Hepatocyte (in vitro differentiated cells): ENCODE results near the gene POU6F2. TPM values are rescaled to one million over a fixed set of nuclear protein-coding genes. Genes with fewer than 3 reads are reported as not detected.

Experiments used
- DNase-seq: peaks from one replicate; pipeline ENCODE4 v3.0.0-alpha.2; 2016; ENCODE audit warnings: low spot score
- H2AFZ ChIP-seq: fragments of 200-600 bp; sonication (generic); 2 replicates; pipeline ENCODE4 v1.6.0; 2016; ENCODE audit warnings: antibody characterized with exemption, mild to moderate bottlenecking
- H3K27ac ChIP-seq: fragments of 200-600 bp; sonication (generic); 2 replicates; pipeline ENCODE4 v1.5.1; 2016; ENCODE audit warnings: mild to moderate bottlenecking
- H3K27me3 ChIP-seq: fragments of 200-600 bp; sonication (generic); 2 replicates; pipeline ENCODE4 v1.6.1; 2016
- H3K36me3 ChIP-seq: fragments of 200-600 bp; sonication (generic); replicated peaks from 2 replicates; pipeline ENCODE4 v1.5.1; 2016; ENCODE audit warnings: low read depth; ENCODE audit not compliant: insufficient read depth
- H3K4me1 ChIP-seq: fragments of 200-600 bp; sonication (generic); 2 replicates; pipeline ENCODE4 v1.5.1; 2016; ENCODE audit warnings: mild to moderate bottlenecking, moderate library complexity; ENCODE audit not compliant: insufficient read depth
- H3K4me2 ChIP-seq: fragments of 200-600 bp; sonication (generic); 2 replicates; pipeline ENCODE4 v1.6.0; 2016
- H3K4me3 ChIP-seq: fragments of 200-600 bp; sonication (generic); 2 replicates; pipeline ENCODE4 v1.5.1; 2016; ENCODE audit warnings: mild to moderate bottlenecking
- H3K79me2 ChIP-seq: fragments of 200-600 bp; sonication (generic); 2 replicates; pipeline ENCODE4 v1.6.0; 2017; ENCODE audit warnings: mild to moderate bottlenecking
- H3K9me2 ChIP-seq: fragments of 200-600 bp; sonication (generic); replicated peaks from 2 replicates; pipeline ENCODE4 v1.6.0; 2017; ENCODE audit warnings: mild to moderate bottlenecking; ENCODE audit not compliant: insufficient read depth
- H3K9me3 ChIP-seq: fragments of 200-600 bp; sonication (generic); 2 replicates; pipeline ENCODE4 v1.5.1; 2016; ENCODE audit warnings: low read depth, mild to moderate bottlenecking
- H4K20me1 ChIP-seq: fragments of 200-600 bp; sonication (generic); 2 replicates; pipeline ENCODE4 v1.6.0; 2016; ENCODE audit warnings: mild to moderate bottlenecking; ENCODE audit not compliant: insufficient read depth, poor library complexity, severe bottlenecking
- CTCF ChIP-seq: fragments of 200-600 bp; sonication (generic); IDR thresholded peaks from 2 replicates; pipeline ENCODE4 v1.5.1; 2016; ENCODE audit warnings: antibody characterized with exemption, mild to moderate bottlenecking; ENCODE audit not compliant: poor library complexity
- EZH2 ChIP-seq: fragments of 200-600 bp; sonication (generic); IDR thresholded peaks from 2 replicates; pipeline ENCODE4 v1.6.1; 2016; ENCODE audit warnings: antibody characterized with exemption, mild to moderate bottlenecking, borderline replicate concordance
- EZH2phosphoT487 ChIP-seq: fragments of 200-600 bp; sonication (generic); IDR thresholded peaks from one replicate; pipeline ENCODE4 v1.6.1; 2018; ENCODE audit warnings: antibody characterized with exemption, mild to moderate bottlenecking, low read depth, moderate library complexity; ENCODE audit not compliant: unreplicated experiment, severe bottlenecking
- WGBS: methylation state at CpG from one replicate; pipeline ENCODE4 v1.1.6; 2016; ENCODE audit warnings: low lambda C conversion rate; ENCODE audit errors: missing lambda C conversion rate; 5-methylcytosine and 5-hydroxymethylcytosine counted together
- polyA plus RNA-seq: library from polyadenylated mRNA; unstranded; fragments of >200 nt; fragmentation: Nextera tagmentation; extraction: Ambion mirVana; gene quantifications from 2 replicates; pipeline ENCODE4 v1.2.1, GENCODE V29; 2016
- total RNA-seq: library from RNA; depleted of rRNA; stranded (reverse); fragments of >200 nt; gene quantifications from 2 replicates; pipeline ENCODE4 v1.2.3, GENCODE V29; 2014

POU6F2 gene
- total and polyA plus RNA-seq, 2 experiments from 2014 or later = 0.67 to 1.4 TPM

DNA sequence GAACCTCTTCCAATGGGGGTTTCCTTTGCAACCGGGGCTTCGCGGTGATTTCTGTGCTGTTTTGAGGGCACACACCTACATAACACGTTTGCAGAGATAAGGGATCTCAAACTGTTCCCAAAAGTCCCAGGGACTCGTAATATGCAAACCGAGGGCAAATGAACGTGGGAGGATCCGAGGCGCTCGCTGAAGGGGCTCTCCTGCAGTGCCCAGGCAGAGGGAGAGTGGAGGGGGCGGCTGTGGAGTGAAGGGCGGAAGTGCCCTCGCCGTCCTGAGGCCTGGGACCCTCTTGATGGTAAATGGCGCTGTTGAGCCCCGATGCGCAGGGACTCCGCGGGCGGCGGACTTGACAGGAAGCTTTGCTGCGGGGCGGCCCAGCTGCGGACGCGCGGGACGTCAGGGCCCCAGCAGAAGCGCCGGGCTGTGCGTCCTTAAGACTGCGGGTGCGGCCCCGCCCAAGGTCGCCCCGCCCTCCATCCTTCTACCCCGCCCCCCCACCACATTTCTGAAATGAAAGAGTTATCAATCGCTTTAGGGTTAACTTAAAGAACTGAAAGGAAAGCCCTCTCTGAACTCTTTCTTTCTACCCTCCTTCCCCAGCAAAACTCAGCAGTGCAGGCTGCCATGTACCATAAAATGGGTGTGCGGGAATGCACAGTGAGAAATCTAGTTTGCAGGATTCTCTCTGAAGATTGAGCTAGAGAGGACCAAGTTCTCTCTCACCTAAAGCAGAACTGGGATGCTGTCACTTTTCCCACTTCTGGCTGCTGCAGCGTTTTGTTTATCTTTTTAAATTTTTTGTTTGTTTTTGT is 436.7 kb downstream of the POU6F2 start:
- Histone ChIP-seq H3K9me3 (no peaks in the 10 kb centered on the region), H3K27ac (peak overlapping the region; percentile 53), H3K79me2 (no peaks in the 10 kb centered on the region), H3K4me1 (peaks cover 4% of the 10 kb centered on the region), H3K36me3 (no peaks in the 10 kb centered on the region), H3K9me2 (no peaks in the 10 kb centered on the region), H3K4me2 (peak overlapping the region; percentile 100), H3K27me3 (no peaks in the 10 kb centered on the region), H2AFZ (peak overlapping the region; percentile 100), H4K20me1 (no peaks in the 10 kb centered on the region), H3K4me3 (peak overlapping the region; percentile 100)
- 3% methylated on average over 31 of the region's 40 CpGs for WGBS
- peak; percentile 72 for DNase-seq
- TF ChIP-seq EZH2phosphoT487 = no peak

GRCh38 chr7:39415091-39415787 is 437.5 kb downstream of the POU6F2 start:
- Histone ChIP-seq H3K4me3 (no peak overlapping the region), H4K20me1 (no peaks in the 10 kb centered on the region), H3K27me3 (no peaks in the 10 kb centered on the region), H3K4me1 (peaks cover 4% of the 10 kb centered on the region), H3K9me3 (no peaks in the 10 kb centered on the region), H3K4me2 (peak overlapping the region; percentile 100), H3K9me2 (no peaks in the 10 kb centered on the region), H3K27ac (no peak overlapping the region), H3K79me2 (no peaks in the 10 kb centered on the region), H2AFZ (no peak overlapping the region), H3K36me3 (no peaks in the 10 kb centered on the region)
- WGBS = 89% methylated on average over 13 of the region's 13 CpGs
- TF ChIP-seq CTCF = no peak
- TF ChIP-seq EZH2 = no peak
- TF ChIP-seq EZH2phosphoT487 = no peak
- DNase-seq = no peak

DNA sequence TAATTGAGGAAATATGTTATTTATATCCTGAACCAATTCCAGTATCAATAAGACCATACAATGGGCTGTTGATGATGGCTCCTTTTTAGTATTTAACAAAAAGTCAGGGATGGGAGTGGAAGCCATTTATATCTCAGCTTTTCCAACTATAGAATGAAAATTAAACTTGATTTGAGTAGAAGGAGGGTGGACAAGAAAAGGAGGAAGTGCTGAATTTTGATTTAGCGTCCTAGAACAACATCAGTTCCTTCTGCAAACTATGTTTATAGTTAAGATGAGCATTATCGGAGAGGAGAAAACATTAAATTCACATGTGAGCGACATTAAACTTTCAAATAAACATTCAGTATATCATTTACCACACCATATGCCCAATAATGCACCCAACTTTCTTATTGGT is 439.2 kb downstream of the POU6F2 start:
- no peak overlapping the region for H3K4me3 ChIP-seq
- TF ChIP-seq EZH2 = no peak
- no peak for TF ChIP-seq CTCF
- TF ChIP-seq EZH2phosphoT487 = no peak
- no peak for DNase-seq
- H3K9me3 ChIP-seq = no peaks in the 10 kb centered on the region
- H3K4me2 ChIP-seq = no peak overlapping the region
- H3K9me2 ChIP-seq = no peaks in the 10 kb centered on the region
- no peak overlapping the region for H2AFZ ChIP-seq
- WGBS = 82% methylated on average over 3 of the region's 3 CpGs
- no peaks in the 10 kb centered on the region for H3K36me3 ChIP-seq
- peaks cover 4% of the 10 kb centered on the region for H3K4me1 ChIP-seq
- H3K27me3 ChIP-seq = no peaks in the 10 kb centered on the region
- H3K79me2 ChIP-seq = no peaks in the 10 kb centered on the region
- no peak overlapping the region for H3K27ac ChIP-seq
- H4K20me1 ChIP-seq = no peaks in the 10 kb centered on the region

- H3K9me2 ChIP-seq = no peaks in the 10 kb centered on the region
- H3K4me1 ChIP-seq = peaks cover 4% of the 10 kb centered on the region
- no peak for DNase-seq
- no peaks in the 10 kb centered on the region for H3K79me2 ChIP-seq
- H3K4me3 ChIP-seq = no peak overlapping the region
- H3K4me2 ChIP-seq = no peak overlapping the region
- H3K9me3 ChIP-seq = no peaks in the 10 kb centered on the region
- no peaks in the 10 kb centered on the region for H4K20me1 ChIP-seq
- H3K27me3 ChIP-seq = no peaks in the 10 kb centered on the region
- no peaks in the 10 kb centered on the region for H3K36me3 ChIP-seq
- WGBS = 79% methylated on average over 1 of the region's 1 CpG
- TF ChIP-seq CTCF = no peak
- no peak for TF ChIP-seq EZH2
- TF ChIP-seq EZH2phosphoT487 = no peak
- no peak overlapping the region for H3K27ac ChIP-seq
- no peak overlapping the region for H2AFZ ChIP-seq
Observed at GRCh38 chr7:39417642-39418041, 439.9 kb downstream of the POU6F2 start.
